ENCODE data around the gene VRTN.
A peak's percentile ranks its signal among the peaks of the same experiment; 100 is the strongest.

VRTN gene
- total RNA-seq = 0 to 0.07 (median 0) reads per million in 9 experiments

DNA sequence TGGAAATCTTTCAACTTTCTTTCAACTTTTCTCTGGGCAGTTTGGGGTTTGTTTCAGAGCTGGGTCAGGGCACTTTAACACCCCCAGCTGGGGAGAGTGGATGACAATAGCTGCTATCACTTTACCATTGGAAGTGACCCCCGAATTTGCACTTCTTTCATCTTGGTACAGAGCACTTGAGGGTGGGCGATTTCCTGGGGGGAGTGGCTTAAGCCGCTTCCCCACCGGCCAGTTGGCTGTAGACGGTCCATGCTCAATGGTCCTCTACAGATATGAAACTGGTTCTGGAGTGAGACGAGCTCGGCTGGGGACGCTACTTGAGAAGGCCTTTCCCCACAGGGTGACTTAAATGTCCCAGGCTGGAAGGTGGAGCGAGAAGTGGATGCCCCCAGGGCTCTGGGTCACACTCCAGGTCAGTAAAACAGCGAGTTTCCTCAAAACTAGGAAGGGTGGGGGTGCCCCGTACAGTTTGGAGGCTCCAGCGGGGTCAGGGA is at the start of gene VRTN:
TSS of gene VRTN (plus strand) at position 231 of the 494 bp plus-strand sequence. CDS start 8,313 bp downstream, outside the sequence.
- Mint-ChIP-seq H3K9me3 (no peaks in the 10 kb centered on the region), H3K36me3 (ENCODE audit: insufficient read depth) (no peaks in the 10 kb centered on the region), H3K4me3 (no peak within 1 kb of the TSS), H3K27ac (no peak within 1 kb of the TSS), H3K4me1 (ENCODE audit: low read depth in 2 of 2) (no peaks in the 10 kb centered on the region), H3K27me3 (peaks cover 6 to 42% of the 10 kb centered on the region in 2 donors)
- ATAC-seq (replicated peaks) (no peak), DNase-seq (no peak)

DNA sequence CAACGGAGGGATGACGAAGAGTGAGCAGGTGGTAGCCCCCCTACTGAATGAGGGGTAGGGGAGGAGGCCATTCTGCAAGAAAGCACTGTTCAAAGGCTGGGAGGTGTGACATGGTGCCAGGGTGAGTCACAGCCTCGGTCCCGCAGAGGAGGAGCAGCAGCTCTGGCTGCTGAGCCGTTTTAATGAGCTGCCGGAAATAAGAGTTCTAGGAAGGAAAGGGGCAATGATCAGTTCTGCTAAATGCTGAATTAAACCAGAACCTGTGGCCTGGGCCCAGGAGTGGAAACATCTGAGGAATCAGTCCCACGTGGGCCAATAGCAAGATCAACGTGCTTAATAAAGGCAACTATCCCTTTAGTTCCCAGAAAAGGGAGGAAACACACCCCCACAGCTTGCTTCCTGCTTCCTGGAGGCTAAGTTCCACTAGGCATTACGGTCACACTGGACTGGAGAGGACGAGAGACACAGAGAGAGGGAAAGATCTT is 49.2 kb upstream of the VRTN start:
- Mint-ChIP-seq H3K27me3 (no peaks in the 10 kb centered on the region), H3K4me3 (peak overlapping the region; percentile 9 to 10), H3K4me1 (ENCODE audit: low read depth in 2 of 2) (peaks cover 32 to 38% of the 10 kb centered on the region in 2 donors), H3K9me3 (no peaks in the 10 kb centered on the region), H3K36me3 (ENCODE audit: insufficient read depth) (peaks cover 30% of the 10 kb centered on the region), H3K27ac (peak overlapping the region; percentile 12 to 39)
- DNase-seq = no peak
- ATAC-seq (replicated peaks) = peak; percentile 11

- Mint-ChIP-seq H3K27ac (peak overlapping the region; percentile 89 to 98), H3K9me3 (no peaks in the 10 kb centered on the region), H3K4me1 (ENCODE audit: low read depth in 2 of 2) (peaks cover 32% of the 10 kb centered on the region in 2 donors), H3K4me3 (peak overlapping the region; percentile 90 to 100), H3K36me3 (ENCODE audit: insufficient read depth) (peaks cover 31% of the 10 kb centered on the region), H3K27me3 (no peaks in the 10 kb centered on the region)
- DNase-seq (no peak), ATAC-seq (replicated peaks) (no peak)
Measured at GRCh38 chr14:74301594-74302151, 46.6 kb upstream of the VRTN start.

DNA sequence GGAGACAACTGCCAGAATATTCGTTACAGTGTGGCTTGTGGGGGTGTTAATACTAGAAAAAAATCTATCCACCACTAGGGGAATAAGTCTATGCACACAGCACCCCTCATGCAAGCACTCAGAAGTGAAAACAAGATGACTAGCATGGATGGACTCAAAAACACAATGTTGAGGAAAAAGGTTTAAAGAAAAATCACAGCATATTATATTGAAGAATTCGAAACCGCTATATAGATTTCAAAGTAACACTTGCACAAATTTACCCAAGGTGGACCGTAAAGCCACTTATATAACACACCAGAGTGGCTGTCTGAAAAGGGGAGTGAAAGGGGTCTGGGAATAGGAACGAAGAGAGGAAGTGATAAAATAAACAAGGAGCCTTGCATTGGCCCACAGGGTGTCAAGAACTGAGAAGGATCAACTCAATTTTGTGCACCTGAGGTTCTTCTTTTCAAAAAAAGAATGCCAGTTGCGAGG is 46.1 kb upstream of the VRTN start:
- peaks cover 31% of the 10 kb centered on the region for H3K36me3 Mint-ChIP-seq (ENCODE audit: insufficient read depth)
- peak overlapping the region; percentile 90 to 100 for H3K4me3 Mint-ChIP-seq
- peak; percentile 7 to 37 (median 19) for DNase-seq
- no peaks in the 10 kb centered on the region for H3K27me3 Mint-ChIP-seq
- H3K9me3 Mint-ChIP-seq = no peaks in the 10 kb centered on the region
- ATAC-seq (replicated peaks) = peak; percentile 77
- peak overlapping the region; percentile 89 to 98 for H3K27ac Mint-ChIP-seq
- peaks cover 32% of the 10 kb centered on the region in 2 donors for H3K4me1 Mint-ChIP-seq (ENCODE audit: low read depth in 2 of 2)

GRCh38 chr14:74302634-74303569 is 45.4 kb upstream of the VRTN start, which contains the start of gene ABCD4:
Gene ABCD4, minus strand, starts transcription at chr14:74302934. Its CDS starts 22 bp downstream, at chr14:74302912.
- peak within 1 kb of the TSS; percentile 90 to 100 for H3K4me3 Mint-ChIP-seq
- peaks cover 29 to 32% of the 10 kb centered on the region in 2 donors for H3K4me1 Mint-ChIP-seq (ENCODE audit: low read depth in 2 of 2)
- H3K27me3 Mint-ChIP-seq = no peaks in the 10 kb centered on the region
- ATAC-seq (replicated peaks) (peak; percentile 91), DNase-seq (peak; percentile 78 to 81 (median 80))
- H3K27ac Mint-ChIP-seq = peak within 1 kb of the TSS; percentile 89 to 98
- H3K9me3 Mint-ChIP-seq = no peaks in the 10 kb centered on the region
- peaks cover 29% of the 10 kb centered on the region for H3K36me3 Mint-ChIP-seq (ENCODE audit: insufficient read depth)

DNA sequence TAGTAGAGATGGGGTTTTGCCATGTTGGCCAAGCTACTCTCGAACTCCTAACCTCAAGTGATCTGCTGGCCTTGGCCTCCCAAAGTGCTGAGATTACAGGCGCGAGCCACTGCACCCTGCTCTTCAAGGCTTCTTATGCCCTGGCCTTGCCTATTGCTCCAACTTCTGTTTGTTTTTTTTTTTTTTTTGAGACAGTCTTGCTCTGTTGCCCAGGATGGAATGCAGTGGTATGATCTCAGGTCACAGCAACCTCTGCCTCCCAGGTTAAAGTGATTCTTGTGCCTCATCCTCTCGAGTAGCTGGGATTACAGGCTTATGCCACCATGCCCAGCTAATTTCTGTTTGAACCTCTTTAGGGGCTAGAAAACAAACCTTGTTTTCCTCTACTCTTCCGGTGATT is 39.6 kb upstream of the VRTN start:
- Mint-ChIP-seq H3K27ac (peak overlapping the region in 1 of 2 donors; percentile 87), H3K4me1 (ENCODE audit: low read depth in 2 of 2) (no peaks in the 10 kb centered on the region), H3K9me3 (no peaks in the 10 kb centered on the region), H3K27me3 (no peaks in the 10 kb centered on the region), H3K36me3 (ENCODE audit: insufficient read depth) (peaks cover 3% of the 10 kb centered on the region), H3K4me3 (no peak overlapping the region)
- ATAC-seq (replicated peaks) = no peak
- no peak for DNase-seq

DNA sequence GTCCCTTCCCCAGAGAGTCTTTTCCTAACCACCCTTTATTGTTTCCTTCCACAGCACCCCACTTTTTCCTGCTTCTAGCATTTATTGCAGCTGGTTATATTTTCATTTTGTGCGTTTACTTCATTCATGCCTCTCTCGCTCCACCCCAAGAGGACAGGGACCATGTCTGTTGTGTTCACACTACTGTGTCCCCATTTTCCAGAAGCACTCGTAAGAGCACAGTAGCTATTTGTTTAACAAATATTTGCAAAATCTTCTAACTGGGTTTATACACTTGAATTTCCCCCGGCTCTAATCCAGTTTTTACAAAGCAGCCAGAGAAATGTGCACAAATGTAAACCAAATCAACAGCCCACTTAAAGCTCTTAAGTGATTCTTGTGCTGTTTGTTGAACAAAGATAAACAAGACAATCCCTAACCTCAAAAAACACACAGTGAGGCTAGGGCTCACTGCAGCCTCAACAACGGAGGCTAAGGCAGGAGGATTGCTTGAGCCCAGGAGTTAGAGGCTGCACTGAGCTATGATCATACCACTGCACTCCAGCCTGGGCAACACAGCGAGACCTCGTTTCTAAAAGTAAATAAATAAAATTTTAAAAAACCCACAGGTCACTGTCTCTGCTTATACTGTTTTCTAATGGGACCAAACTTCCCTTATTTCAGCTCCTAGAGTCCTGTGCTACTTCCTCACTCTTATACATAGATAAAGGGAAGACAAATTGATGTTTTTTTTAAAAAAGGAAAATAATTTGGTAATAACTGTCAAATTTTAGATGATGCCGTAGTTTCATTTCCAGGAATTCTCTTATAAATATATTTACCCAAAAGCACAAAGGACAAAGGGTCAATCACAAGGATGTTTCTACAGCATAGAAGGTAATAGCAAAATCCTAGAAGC is 38.9 kb upstream of the VRTN start:
- Mint-ChIP-seq H3K27me3 (no peaks in the 10 kb centered on the region), H3K4me1 (ENCODE audit: low read depth in 2 of 2) (no peaks in the 10 kb centered on the region), H3K4me3 (no peak overlapping the region), H3K36me3 (ENCODE audit: insufficient read depth) (no peaks in the 10 kb centered on the region), H3K9me3 (no peaks in the 10 kb centered on the region), H3K27ac (peak overlapping the region in 1 of 2 donors; percentile 87)
- DNase-seq (no peak), ATAC-seq (replicated peaks) (no peak)

GRCh38 chr14:74312161-74312560 is 36.1 kb upstream of the VRTN start:
- no peaks in the 10 kb centered on the region for H3K36me3 Mint-ChIP-seq (ENCODE audit: insufficient read depth)
- DNase-seq = no peak
- no peak overlapping the region for H3K4me3 Mint-ChIP-seq
- H3K27ac Mint-ChIP-seq = no peak overlapping the region
- H3K9me3 Mint-ChIP-seq = no peaks in the 10 kb centered on the region
- ATAC-seq (replicated peaks) = no peak
- no peaks in the 10 kb centered on the region for H3K4me1 Mint-ChIP-seq (ENCODE audit: low read depth in 2 of 2)
- H3K27me3 Mint-ChIP-seq = peaks cover 7 to 17% of the 10 kb centered on the region in 2 donors

DNA sequence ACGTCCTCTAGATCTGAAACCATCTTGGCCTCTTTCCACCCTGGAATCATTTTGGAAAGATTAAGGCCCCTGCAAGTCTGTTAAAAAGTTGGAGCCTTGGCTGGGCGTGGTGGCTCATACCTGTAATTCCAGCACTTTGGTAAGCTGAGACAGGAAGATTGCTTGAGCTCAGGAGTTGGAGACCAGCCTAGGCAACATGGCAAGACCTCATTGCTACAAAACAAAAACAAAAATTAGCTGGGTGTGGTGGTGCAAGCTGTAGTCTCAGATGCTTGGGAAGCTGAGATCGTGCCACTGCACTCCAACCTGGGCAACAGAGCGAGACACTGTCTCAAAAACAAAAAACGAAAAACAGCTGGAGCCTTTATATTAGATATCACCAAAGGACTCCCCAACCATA is 34.7 kb upstream of the VRTN start:
- ATAC-seq (replicated peaks) (no peak), DNase-seq (no peak)
- Mint-ChIP-seq H3K4me3 (no peak overlapping the region), H3K4me1 (ENCODE audit: low read depth in 2 of 2) (no peaks in the 10 kb centered on the region), H3K27ac (no peak overlapping the region), H3K27me3 (peaks cover 10 to 20% of the 10 kb centered on the region in 2 donors), H3K36me3 (ENCODE audit: insufficient read depth) (no peaks in the 10 kb centered on the region), H3K9me3 (no peaks in the 10 kb centered on the region)

- Mint-ChIP-seq H3K27ac (no peak overlapping the region), H3K9me3 (no peaks in the 10 kb centered on the region), H3K27me3 (peaks cover 14 to 20% of the 10 kb centered on the region in 2 donors), H3K36me3 (ENCODE audit: insufficient read depth) (no peaks in the 10 kb centered on the region), H3K4me3 (no peak overlapping the region), H3K4me1 (ENCODE audit: low read depth in 2 of 2) (no peaks in the 10 kb centered on the region)
- DNase-seq = no peak
- ATAC-seq (replicated peaks) = no peak
Measured at GRCh38 chr14:74314576-74314975, 33.7 kb upstream of the VRTN start.

DNA sequence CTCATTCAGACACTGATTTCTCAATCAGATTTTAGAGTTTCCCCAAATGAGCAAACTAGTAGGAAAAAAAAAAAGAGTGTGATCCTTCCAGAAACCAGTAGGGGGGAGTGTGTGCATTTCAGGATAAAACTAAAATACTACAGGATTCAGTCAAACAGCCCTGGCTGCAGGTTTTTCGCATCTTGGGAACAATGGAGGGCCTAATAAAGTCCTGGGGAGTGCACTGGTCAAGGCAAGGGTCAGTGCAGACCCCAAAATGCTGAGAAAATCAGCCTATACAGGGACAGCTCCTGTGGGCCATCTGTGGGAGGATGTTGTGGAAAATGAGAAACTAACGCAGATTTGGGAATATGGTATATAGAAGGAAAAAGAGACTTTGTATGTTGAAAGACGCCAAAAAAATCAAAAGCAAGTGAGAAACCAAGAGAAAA is 23.3 kb upstream of the VRTN start:
- Mint-ChIP-seq H3K4me3 (no peak overlapping the region), H3K27me3 (peaks cover 30 to 59% of the 10 kb centered on the region in 2 donors), H3K9me3 (no peaks in the 10 kb centered on the region), H3K36me3 (ENCODE audit: insufficient read depth) (no peaks in the 10 kb centered on the region), H3K27ac (no peak overlapping the region), H3K4me1 (ENCODE audit: low read depth in 2 of 2) (peaks cover 0 to 2% of the 10 kb centered on the region in 2 donors)
- DNase-seq = no peak
- ATAC-seq (replicated peaks) = no peak

DNA sequence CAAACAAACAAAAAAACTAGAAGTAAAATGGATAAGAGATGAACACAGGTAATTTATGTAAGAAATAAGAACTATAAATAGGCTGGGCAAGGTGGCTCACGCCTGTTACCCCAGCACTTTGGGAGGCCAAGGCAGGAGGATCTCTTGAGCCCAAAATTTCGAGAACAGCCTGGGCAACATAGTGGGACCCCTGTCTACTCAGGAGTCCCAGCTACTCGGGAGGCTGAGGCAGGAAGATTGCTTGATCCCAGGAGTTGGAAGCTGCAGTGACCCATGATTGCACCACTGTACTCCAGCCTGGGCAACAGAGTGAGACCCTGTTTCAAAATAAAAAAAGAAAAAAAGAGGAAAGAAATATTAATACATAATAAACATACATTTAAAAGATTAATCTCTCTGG is 22.8 kb upstream of the VRTN start:
- H3K27ac Mint-ChIP-seq = no peak overlapping the region
- H3K4me1 Mint-ChIP-seq (ENCODE audit: low read depth in 2 of 2) = peaks cover 0 to 2% of the 10 kb centered on the region in 2 donors
- peaks cover 30 to 59% of the 10 kb centered on the region in 2 donors for H3K27me3 Mint-ChIP-seq
- DNase-seq (no peak), ATAC-seq (replicated peaks) (no peak)
- no peaks in the 10 kb centered on the region for H3K9me3 Mint-ChIP-seq
- H3K36me3 Mint-ChIP-seq (ENCODE audit: insufficient read depth) = no peaks in the 10 kb centered on the region
- H3K4me3 Mint-ChIP-seq = no peak overlapping the region
